SH-SY5Y (cell line): Measurements from ENCODE around the gene TMEM120B.

Experiments
- GATA2 ChIP-seq: IDR thresholded peaks from 2 replicates; pipeline ENCODE4 v1.6.1; 2011; ENCODE audit warnings: mild to moderate bottlenecking, low read depth, low read length
- GATA3 ChIP-seq: IDR thresholded peaks from 2 replicates; pipeline ENCODE4 v1.6.1; 2011; ENCODE audit warnings: low read depth, mild to moderate bottlenecking, low read length, moderate library complexity

GRCh38 chr12:121717041-121717699, 4.6 kb downstream of the TMEM120B start:
- TF ChIP-seq GATA2 (no peak), GATA3 (no peak)
